GM18519 (cell line): Measurements from ENCODE around the gene RBMS1.
"Not testable (repeated sequence)": the region's sequence is repeated elsewhere in the genome, so short reads cannot be mapped to it uniquely, and the experiment has no call there.

Source experiments
- ATAC-seq: cut with Tn5 transposase; IDR thresholded peaks from one replicate; pipeline ENCODE4 v1.9.1; 2021; ENCODE audit warnings: mild to moderate bottlenecking, moderate library complexity; ENCODE audit not compliant: unreplicated experiment, low FRiP score

RBMS1 gene

DNA sequence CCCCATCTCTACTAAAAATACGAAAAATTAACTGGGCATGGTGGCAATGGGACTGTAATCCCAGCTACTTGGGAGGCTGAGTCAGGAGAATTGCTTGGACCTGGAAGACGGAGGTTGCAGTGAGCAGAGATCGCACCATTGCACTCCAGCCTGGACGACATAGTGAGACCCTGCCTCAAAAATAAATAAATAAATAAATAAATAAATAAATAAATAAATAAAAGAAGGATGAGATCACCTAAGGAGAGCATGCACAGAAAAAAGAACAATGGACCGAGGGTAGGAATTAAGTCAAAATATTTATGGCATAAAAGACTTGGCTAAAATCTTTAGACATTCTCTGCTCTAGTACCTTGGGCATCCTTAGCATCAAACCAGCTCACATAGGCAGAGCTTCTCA lies 8.9 kb upstream of the RBMS1 start:
- no peak for ATAC-seq

DNA sequence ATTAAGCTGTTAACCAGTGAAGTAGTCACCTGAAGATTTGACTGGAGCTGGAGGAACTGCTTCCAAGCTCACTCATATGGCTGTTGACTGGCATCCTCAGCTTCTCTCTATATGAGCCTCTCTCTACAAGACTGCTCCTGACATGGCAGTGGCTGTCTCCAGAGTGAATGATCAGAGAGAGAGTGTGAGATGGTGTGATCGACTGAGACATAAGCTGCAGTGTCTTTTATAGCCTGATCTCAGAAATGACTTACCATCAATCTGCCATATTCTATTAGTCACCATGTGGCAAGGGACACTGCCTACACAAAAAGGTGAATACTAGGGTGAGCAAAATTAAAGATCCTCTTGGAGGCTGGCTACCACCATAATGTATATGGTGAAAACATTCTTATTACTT lies 7.8 kb upstream of the RBMS1 start:
- no peak for ATAC-seq

DNA sequence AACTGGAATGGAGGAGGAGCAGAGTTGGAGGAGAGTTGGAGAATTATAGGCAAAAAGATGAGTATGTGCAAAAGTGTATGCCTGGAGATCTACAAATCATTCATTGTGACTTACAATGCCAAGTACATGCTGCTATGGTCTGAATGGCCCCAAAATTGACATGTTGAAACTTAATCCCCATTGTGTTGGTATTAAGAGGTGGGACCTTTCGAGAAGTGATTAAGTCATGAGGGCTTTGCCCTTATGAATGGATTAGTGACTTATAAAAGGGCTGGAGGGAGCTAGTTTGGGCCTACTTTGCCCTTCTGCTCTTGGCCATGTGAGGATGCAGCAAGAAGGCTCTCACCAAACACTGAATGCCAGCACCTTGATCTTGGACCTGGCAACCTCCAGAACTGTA lies 6.3 kb upstream of the RBMS1 start:
- no peak for ATAC-seq

DNA sequence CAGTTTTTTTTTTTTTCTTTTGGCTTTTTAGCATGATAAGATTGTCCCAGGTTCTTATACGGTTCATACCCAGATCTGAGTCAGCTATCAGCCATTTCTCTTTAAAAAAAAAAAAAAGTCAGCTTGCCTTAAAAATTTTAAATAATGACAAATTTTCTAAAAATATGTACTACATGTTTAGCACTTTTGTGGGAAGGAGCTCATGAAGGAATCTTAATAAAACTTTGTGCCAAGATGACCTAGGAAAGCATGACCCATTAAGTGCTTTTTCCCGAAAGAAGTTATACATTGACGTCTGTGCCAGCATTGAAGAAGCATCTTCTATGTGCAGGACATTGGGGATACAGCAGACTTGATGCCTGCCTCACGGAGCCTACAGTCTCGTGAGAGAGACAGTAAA lies 4.5 kb upstream of the RBMS1 start:
- no peak for ATAC-seq

DNA sequence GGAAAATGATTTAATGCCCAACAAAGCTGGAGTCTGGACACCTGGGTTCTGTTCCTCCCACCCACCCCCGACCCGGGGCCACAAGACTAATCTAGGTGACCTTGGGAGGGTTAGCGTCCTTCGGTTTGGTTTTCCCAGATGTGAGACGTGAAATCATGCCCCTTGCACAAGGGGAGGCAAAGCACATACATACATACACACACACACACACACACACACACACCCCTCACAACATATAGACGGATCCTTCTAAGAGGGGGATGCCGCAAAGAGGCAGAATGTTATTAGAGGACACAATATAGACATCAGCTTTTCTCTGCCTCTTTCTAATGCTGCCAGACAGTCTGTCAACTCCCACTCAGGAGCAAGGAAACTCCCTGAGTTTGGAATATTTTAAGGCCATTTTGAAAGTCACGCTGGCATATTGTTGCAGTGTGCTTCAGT lies 616 bp upstream of the RBMS1 start:
- no peak for ATAC-seq

DNA sequence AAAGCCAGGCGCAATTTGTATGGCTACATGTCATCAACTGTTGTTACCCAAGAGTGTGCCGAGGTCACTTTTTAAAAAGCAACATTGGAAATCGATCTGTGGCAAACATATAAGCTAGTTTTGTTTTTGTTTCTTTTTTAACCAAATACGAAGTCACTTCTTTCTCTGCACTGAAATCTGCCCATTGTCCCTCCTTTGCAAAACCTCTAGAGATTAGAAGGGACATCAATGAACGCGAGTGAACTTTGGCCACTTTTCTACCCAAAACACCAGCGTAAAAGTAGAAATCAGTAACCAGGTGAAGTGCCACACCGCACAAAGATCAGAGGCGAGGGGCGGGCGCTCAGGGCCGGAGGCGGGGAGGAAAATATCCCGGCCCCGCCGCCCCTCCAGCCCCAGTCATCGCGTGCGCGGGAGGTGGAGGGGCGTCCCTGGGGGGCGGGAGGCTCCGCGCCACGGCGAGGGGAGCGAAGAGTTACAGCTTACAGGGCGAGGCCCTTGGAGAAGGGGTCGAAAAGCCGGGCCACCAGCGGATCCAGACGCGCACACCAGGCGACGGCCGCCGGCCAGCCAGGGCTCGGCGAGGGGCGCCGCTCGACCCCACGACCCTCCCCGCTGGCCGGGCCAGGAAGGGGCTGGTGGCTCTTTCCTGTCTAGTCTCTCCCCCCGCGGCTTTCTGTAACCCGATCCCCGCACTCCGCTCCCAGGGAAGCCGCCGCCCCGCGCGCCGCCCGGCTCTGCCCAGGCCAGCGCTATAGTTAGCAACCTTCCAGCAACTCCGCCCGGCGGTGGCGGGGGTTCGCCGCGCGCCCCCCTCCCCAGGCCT lies 993 bp downstream of the RBMS1 start:
- ATAC-seq: no peak

DNA sequence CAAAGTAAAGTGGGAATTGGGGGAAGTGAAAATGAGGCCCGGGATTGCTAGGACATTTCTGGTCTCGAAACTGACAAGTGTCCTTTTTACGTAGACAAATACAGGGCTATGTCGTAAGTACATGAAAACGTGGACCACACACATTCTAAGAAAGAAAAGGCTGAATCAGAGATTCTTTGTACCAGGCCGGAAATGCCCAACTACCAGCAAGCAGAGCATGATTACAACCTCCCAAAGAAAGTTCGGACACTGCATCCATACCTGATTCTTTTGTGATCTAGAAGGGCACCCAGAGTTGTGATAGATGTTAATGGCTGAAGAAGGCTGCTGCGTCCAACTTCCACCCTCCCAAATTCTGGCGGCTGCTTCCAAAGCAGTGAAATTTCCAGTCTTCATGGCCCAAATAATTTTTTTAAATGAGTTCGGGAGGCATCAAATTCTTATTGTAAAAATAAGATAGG lies 1.7 kb downstream of the RBMS1 start:
- ATAC-seq: no peak

DNA sequence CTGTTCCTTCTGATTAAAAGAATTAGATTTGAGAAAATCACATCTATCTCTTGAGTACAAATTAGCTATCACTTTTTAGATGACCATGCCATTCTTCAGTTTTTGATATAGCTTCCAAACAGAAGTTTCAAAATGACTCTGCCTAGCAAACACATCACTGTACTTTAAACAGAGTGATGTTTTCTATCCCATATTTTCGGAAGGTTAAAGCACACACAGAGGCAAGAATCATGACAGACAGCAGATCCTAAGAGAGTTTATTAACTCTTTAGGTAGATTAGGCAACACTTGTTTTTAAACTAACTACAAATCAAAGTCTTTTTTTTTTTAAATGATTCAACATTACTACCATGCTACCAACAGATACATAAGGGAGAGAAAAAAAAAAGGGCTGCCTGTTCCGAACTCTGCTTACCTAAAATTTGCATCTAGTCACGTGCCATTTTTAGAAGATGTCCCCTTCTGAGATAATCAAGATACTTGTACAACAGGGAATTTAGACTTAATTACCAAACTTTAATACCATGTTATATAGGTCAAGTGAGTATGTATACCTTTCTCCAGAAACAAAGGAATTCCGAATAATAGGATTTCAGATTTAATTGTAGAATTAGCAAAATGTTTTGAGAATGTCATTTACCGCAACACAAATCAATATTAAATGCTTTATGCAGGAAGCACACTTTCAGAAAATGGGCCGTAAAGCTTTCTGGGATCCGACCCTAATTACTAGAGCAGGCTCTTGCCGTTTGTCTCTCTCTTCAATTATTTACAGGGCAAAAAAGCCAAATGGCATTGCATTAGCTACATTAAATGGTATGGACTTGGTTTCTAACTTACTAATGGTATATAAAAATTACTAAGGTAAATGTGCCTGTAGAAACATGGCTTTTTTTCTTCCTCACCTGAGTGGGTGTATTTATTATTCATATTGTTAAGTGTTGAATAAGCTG lies 2.6 kb downstream of the RBMS1 start:
- ATAC-seq: no peak

DNA sequence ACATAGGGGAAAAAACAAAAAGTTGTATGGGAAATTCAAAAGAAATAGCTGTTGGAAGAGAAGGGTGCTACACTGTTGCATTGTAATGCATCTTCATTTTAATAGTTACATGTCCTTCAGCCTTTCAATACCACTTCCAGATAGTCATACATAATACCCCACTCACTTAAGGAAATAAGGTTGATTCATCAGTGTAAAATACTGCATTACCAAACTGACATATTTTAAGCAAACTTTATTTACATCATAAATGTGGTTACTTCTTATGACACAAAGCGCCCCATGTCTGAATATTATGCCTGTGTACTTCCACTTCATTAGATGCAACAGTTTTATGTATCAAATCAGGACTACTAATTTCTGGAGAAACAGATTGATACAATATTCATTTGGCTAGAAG lies 4.5 kb downstream of the RBMS1 start:
- no peak for ATAC-seq

DNA sequence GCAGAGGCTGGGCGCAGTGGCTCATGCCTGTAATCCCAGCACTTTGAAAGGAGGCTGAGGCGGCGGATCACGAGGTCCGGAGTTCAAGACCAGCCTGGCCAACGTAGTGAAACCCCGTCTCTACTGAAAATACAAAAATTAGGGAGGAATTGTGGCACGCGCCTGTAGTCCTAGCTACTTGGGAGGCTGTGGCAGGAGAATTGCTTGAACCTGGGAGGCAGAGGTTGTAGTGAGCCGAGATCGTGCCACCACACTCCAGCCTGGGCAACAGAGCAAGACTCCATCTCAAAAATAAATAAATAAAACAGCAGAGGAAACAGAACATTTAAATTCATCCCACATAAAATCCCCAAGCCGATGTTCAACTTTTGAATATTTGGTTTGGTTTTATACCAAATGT lies 5.3 kb downstream of the RBMS1 start:
- ATAC-seq: not testable (repeated sequence)

DNA sequence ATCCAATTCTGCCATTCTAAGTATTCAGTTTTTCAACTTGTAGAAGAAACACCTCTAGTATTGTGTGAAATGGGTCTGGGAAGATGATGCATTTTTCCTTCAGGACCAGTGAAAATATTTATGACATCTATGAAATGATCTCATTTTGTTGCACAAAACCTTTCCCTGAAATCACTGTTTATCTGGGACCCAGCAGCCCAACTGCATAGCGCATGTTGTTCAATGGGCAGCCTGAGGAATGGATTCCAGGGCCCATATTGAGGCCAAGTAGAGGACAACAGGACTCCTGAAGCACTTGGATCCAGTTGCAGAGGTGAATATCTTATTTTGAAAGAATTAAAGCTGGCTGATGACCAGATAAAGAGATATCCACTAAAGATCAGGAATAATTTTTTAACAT lies 7.3 kb downstream of the RBMS1 start:
- no peak for ATAC-seq

DNA sequence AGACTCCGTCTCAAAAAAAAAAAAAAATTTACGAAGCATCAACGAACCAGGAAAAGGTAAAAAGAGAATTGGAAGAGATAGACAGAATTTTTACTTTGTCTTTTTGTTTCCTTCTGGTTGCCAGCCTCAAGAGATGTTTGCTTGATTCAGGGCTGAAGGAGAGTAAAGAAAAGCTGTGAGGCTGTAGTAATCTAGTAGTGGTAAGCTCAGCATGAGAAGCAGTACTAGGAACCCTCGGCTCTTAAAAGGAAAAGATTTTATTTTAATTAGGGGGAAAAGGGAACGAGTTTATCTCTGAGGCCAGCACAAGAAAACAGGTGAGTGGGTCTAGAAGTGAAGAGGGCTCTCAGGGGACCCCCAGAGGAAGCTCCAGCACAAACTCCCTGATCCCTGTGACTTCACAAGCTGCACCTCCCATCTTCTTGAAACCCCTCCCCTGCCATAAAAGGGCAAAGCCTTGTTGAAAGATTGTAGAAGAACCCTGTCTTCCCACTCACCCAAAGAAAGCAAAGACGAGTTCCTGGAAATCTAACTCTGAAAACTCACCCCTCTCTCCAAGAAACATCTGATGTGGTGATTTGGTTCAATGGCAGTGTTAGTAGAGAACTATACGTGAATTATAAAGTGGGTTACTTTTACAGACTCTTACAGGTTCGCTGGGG lies 8.6 kb downstream of the RBMS1 start:
- ATAC-seq: no peak

DNA sequence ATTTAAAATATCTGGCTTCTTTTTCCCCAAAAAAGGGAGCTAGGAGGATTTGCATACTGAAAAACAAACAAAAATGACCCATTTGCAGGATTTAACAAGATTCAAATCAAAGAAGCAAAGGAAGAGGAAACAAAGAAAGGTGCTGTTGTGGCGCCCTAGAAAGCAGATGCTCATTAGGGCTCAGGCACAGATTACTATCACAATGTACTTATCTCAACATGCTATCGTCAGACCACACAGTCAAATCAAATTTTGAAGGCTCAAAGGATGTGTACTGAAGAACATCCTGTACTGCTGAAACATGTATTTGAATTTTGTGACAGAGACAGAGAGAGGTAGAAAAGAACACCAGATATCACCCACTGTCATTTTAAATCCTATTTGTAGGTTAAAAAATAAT lies 10.9 kb downstream of the RBMS1 start:
- no peak for ATAC-seq

DNA sequence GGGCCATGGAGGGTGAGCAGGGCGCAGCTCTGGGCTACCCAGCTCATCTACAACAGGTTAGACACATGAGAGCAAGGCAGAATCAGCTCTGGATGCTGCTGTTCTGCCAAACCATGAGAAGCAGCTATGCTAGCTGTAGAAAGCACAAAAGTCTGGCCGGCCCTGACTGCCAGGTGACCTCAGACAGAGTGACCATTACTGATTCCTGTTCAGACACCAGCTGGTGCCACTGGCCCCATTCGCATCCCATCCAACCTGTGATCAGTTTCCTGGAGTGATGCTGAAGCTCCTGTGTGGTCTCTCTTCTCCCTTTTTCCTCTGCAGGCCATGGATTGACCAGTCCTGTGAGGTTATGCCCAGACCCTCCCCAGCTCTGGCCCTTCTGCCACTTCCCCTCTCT lies 14.3 kb downstream of the RBMS1 start:
- ATAC-seq: no peak

DNA sequence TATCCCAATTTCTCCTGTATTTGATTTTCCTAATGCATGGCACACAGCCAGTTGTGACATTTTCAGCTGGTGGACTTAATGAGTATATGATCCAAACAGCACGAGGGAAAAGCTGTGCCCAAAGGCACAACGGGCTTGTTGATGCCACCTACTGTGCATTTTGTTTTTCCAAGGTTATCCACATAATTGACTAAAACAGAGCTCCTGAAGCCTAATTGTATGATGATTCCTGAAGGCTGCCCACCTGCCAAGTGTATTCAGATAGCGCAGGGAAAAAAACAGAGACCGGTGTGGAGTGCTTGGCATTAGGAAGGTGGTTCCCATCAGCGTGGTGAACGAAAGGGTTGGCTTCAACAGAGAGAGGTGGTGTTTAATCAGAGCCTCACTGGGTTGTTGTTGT lies 14.9 kb downstream of the RBMS1 start:
- ATAC-seq: no peak

DNA sequence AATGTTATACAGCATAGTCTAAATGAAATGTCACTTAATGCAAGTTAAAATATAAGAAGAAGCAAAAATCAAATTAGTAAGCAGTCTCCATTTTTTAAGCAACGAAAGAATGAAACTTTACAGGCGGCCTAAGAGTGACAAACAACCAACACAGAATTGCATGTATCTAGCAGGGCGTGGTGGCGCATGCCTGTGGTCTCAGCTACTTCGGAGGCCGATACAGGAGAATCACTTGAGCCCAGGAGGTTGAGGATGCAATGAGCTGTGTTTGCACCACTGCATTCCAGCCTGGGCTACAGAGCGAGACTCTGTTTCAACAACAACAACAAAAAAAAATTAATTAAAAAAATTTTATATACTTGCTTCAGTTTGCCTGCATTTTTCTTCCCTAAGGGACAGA lies 16.6 kb downstream of the RBMS1 start:
- ATAC-seq: no peak

DNA sequence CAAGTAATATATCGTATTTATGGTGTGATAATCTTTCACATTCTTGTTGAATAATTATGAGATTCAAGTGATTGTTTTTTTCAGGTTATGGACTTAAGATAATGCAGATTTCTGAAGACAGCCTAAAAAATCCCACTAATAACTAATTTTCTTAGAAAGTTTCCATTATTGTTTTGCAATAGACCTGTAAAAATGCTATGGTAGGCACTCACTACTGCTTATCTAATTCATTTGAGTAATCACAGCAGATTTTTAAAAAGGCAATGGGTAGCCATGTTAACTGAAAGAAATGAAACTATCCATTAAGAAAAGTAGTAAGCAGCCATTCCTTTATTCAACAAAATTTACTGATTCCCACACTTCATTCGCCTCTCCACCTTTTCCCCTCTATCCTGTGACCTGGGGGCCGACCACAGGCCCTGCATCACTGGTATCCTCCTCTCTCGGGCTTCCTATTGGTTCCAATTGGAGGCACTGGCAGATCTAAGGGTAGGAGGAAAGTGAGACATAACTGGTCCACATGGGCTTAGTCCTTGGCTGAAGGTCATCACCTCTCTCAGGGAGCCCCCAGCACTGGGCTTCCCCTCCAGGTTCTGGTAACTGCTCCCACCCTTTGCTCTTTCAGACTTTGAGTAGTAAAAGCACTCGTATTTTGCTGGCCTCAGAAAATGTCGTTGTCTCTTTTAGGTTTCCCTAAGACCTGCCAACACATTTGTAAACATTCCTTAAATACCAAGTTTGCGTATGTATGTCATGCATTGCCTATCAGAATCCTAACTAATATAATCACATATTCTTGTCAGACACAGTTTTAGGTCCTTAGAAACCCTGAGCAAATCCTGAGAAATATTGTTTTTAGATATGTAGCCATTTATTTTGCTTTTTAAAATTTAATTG lies 18.5 kb downstream of the RBMS1 start:
- no peak for ATAC-seq

DNA sequence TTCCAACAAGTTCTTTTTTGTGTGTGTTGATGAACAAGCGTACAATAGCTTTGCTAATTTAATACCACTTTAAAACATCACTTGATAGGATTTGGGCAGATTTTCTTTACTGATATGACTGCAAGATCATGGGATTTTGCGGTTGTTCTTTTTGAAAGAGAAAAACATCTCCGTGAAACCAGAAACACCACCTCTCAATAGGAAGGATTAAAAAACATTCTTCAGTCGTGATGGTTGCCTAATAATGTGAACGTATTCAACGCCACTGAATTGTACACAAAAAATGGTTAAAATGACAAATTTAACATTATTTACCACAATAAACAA lies 19.3 kb downstream of the RBMS1 start:
- ATAC-seq: no peak

DNA sequence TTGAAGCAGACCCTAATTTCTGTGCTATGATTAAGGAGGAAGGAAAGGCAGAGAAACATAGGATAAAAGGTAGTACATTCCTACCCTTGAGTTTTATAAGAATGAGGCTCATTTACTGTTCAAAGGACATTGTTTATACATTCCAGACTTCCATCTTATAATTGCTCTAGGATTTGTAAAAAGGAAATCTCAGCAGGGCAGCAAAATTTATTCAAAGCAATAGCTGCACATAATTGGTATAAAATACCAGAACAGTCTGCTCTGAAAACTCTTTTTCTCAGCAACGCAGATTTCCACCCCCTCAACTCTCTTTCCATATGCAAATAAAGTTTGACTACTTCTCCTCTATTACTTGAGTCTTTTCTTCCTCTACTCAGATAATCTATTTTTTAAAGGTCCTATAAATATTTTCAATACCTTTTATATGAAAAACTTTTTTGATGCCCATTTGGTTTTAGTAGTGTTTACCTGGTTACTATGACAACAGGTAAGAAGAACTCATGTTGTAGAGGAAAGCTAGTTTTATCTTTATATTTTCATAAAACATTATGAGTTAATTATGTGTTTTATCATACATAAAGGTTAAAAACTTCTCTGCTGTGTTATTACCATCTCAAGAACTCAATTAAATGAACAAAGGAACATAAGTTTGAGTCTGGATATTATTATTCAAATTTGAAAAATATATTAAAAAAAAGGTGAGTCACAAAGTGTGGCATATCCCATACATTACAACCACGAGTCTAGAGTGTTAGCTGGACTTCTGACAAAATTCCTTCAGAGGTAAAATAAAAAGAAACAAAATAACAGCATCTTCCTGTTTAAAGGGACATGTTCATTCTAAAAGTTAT lies 19.9 kb downstream of the RBMS1 start:
- no peak for ATAC-seq
